GM21717 (cell line): Measurements from ENCODE around the gene DMGDH.

ENCODE experiments used
- ATAC-seq: cut with Tn5 transposase; IDR thresholded peaks from one replicate; pipeline ENCODE4 v1.9.1; 2021; ENCODE audit warnings: mild to moderate bottlenecking, moderate library complexity; ENCODE audit not compliant: unreplicated experiment

The DMGDH gene

GRCh38 chr5:78979909-78980308, 89.6 kb downstream of the DMGDH start:
- ATAC-seq, result no peak

DNA sequence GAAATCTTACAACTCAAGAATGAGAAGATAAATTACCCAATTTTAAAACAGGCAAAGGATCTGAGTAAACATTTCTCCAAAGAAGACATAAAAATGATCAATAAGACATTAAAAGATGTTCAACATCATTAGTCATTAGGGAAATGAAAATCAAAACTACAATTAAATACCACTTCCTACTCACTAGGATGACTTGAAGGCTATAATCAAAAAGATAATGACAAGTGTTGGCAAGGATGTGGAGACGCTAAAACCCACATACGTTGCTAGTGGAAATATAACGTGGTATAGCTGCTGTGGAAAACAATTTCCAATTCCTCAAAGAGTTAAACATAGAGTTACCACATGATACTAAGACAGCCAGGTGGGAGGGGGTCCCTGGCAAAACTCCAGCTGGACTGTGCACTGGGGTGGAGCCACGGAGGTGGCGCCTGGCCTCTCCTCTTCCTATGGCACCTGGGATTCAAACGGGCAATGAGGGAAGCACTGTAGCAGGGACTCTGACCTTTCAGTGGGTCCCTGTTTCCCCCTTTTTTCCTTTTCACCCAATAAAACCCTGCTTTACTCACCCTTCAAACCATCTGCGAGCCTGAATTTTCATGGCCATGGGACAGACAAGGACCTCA, 90.2 kb downstream of the DMGDH start:
- ATAC-seq, result no peak

GRCh38 chr5:78975035-78975434, 94.4 kb downstream of the DMGDH start:
- ATAC-seq, result no peak

DNA sequence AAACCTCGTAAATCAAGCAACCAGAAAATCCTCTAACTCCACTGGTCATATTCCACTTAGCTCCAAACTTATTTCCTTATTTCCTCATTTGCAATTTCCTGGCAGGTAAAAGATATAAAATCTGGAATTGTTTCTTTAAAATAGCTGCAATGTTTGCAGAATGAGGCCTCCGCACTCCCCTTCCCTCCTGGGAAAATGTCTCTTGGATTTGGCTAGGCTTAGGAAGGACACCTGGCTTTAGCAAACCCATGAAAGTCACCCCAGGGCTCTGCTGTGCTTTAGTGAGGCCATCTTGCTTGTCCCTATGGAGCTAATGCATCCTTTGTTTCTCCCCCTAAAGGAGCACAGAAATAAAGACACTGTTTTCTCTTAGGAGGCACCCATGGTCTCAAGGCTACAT, 94.9 kb downstream of the DMGDH start:
- ATAC-seq, result no peak

- ATAC-seq, result no peak
Observed at GRCh38 chr5:78974011-78974410, 95.5 kb downstream of the DMGDH start.

- ATAC-seq, result no peak
Observed at GRCh38 chr5:78972654-78973428, 96.6 kb downstream of the DMGDH start.

- no peak for ATAC-seq
Observed at GRCh38 chr5:78971998-78972397, 97.5 kb downstream of the DMGDH start.

DNA sequence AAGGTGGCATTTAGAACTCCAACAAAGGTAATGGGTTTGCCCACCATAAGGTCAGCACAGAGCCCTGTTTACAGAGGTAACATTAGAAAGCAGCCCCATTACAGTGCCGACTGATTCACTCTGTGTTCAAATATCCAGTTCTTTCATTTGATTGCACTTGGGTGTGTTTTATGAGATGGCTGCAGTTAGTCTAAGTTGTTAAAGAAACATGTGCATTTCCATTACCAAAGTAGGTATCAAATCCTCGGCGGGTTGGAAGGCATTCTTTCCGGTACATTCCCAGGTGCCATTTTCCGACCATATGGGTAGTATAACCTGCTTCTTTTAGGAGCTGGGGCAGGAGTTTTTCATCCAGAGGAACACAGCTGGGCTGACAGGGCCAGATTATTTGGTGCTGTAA, 100.7 kb downstream of the DMGDH start:
- ATAC-seq, result no peak

GRCh38 chr5:78964889-78965288, 104.6 kb downstream of the DMGDH start:
- no peak for ATAC-seq

GRCh38 chr5:78961743-78962142, 107.7 kb downstream of the DMGDH start:
- ATAC-seq, result no peak

DNA sequence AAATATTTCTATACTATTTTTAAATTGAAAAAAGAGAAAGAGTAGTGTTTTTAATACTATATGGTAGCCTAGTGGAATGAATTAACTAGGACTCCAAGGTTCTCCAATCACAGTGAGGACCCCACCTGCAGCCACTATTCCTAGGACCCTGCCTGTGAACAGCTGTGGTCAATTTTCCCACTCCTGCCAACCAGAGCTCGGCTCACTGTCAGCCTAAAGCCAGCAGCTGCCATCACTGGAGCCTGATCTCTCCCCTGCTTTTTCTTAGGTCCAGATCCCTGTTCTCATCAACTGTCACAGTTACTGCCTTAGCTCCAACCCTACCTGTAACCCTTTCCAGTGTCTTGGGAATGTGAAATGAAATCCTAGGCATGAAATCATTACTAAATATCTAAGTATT, 109.7 kb downstream of the DMGDH start:
- ATAC-seq, result no peak

GRCh38 chr5:78958672-78959445, 110.6 kb downstream of the DMGDH start:
- ATAC-seq, result no peak

DNA sequence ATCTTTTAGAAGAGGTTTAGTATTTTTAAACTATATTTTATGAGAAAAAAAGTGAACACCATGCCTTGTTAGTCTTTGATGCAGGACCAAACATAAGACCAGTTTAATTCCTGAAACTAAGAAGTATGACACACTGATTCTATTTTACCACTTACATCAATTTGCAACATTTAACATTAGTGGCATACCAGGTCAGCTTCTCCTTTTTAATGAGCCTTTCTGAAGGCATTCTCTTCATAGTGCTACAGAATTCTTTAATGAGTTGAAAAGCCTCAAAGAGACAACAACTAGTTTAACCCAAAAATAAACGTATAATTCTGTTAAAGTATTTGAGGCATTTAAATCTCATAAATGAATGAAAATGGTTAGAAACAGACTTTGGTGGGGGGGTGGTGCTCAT, 112.6 kb downstream of the DMGDH start:
- ATAC-seq, result no peak

DNA sequence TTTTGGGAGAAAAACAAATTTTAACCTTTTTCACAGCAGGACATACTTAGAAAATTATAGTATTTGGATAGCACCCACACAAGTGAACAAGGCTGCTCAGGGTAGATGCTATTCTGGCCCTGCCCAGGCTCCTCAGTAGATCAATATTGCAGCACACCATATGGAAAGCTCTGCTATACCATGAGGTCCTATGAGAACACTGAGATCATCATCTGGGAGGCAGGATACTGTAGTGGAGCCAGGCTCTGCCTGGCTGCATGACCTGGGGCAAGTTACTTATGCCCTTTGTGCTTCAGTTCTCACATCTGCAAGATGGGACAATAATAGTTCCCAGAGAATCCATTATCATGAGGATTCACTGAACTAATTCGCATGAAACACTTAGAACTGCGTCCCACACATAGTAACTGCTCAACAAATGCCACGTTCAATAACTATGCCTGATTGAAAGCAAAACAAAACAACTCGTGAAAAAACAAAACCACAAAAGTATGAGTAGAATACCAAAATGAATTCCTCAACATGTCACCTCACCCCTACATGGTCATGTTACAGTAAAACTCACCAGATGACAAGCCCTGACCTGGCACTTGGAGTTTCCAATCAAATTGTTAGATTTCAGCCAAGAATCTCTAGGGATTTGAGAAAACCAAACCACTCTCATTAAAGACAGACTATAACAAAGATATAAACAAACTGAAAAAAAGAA, 116.2 kb downstream of the DMGDH start:
- ATAC-seq, result peak; percentile 51
